Astrocyte (in vitro differentiated cells and primary cell): ENCODE measurements around the gene SNX6. TPM values are rescaled to one million over a fixed set of nuclear protein-coding genes. Genes with fewer than 3 reads are reported as not detected.
"Not testable (repeated sequence)": the region's sequence is repeated elsewhere in the genome, so short reads cannot be mapped to it uniquely, and the experiment has no call there.

Source experiments
- DNase-seq: peaks from one replicate; pipeline ENCODE4 v3.0.0-alpha.2; 2010; ENCODE audit warnings: low read depth
- FAIRE-seq: peaks from 2 replicates; lab custom pipeline; 2011; peaks lifted over from hg19 to GRCh38; lab: Jason Lieb, UNC
- H2AFZ ChIP-seq: 2 replicates; pipeline ENCODE4 v1.6.0; 2012; ENCODE audit warnings: low read depth, low read length, inconsistent platforms
- H3K27ac ChIP-seq: 2 replicates; pipeline ENCODE4 v1.5.1; 2011; ENCODE audit warnings: low read depth, low read length, inconsistent platforms
- H3K27me3 ChIP-seq: 2 replicates; pipeline ENCODE4 v1.6.0; 2011; ENCODE audit warnings: low read length, inconsistent platforms; ENCODE audit not compliant: insufficient read depth
- H3K36me3 ChIP-seq: 2 replicates; pipeline ENCODE4 v1.5.1; 2011; ENCODE audit warnings: low read length, inconsistent platforms; ENCODE audit not compliant: insufficient read depth
- H3K4me1 ChIP-seq: 2 replicates; pipeline ENCODE4 v1.5.1; 2011; ENCODE audit warnings: low read length, inconsistent platforms; ENCODE audit not compliant: insufficient read depth
- H3K4me2 ChIP-seq: 2 replicates; pipeline ENCODE4 v1.6.0; 2012; ENCODE audit warnings: low read length, inconsistent platforms
- H3K4me3 ChIP-seq: 2 replicates; pipeline ENCODE4 v1.5.1; 2011; ENCODE audit warnings: low read depth, mild to moderate bottlenecking, low read length, inconsistent platforms; ENCODE audit not compliant: insufficient read depth
- H3K79me2 ChIP-seq: 2 replicates; pipeline ENCODE4 v1.6.0; 2012; ENCODE audit warnings: mild to moderate bottlenecking, low read length, inconsistent platforms; ENCODE audit not compliant: insufficient read depth
- H3K9ac ChIP-seq: 2 replicates; pipeline ENCODE4 v1.6.0; 2012; ENCODE audit warnings: mild to moderate bottlenecking, low read length, inconsistent platforms
- H3K9me3 ChIP-seq: 2 replicates; pipeline ENCODE4 v1.5.1; 2012; ENCODE audit warnings: low read depth, mild to moderate bottlenecking, low read length, inconsistent platforms; ENCODE audit not compliant: insufficient read depth
- H4K20me1 ChIP-seq: 2 replicates; pipeline ENCODE4 v1.6.0; 2012; ENCODE audit warnings: low read length, inconsistent platforms; ENCODE audit not compliant: insufficient read depth
- H3K27ac Mint-ChIP-seq: one replicate; pipeline ENCODE4 v1.8.0; 2021; ENCODE audit warnings: mild to moderate bottlenecking, mixed read lengths; ENCODE audit not compliant: unreplicated experiment
- H3K27me3 Mint-ChIP-seq: one replicate; pipeline ENCODE4 v1.8.0; 2021; ENCODE audit warnings: low read depth, mixed read lengths; ENCODE audit not compliant: unreplicated experiment
- H3K36me3 Mint-ChIP-seq: one replicate; pipeline ENCODE4 v1.8.0; 2021; ENCODE audit warnings: low read depth, mixed read lengths; ENCODE audit not compliant: unreplicated experiment
- H3K4me1 Mint-ChIP-seq: one replicate; pipeline ENCODE4 v1.8.0; 2021; ENCODE audit warnings: low read depth, mixed read lengths; ENCODE audit not compliant: unreplicated experiment
- H3K4me3 Mint-ChIP-seq: one replicate; pipeline ENCODE4 v1.8.0; 2021; ENCODE audit warnings: mild to moderate bottlenecking, moderate library complexity, mixed read lengths; ENCODE audit not compliant: unreplicated experiment
- H3K9me3 Mint-ChIP-seq: one replicate; pipeline ENCODE4 v1.8.0; 2021; ENCODE audit warnings: mild to moderate bottlenecking, mixed read lengths; ENCODE audit not compliant: unreplicated experiment
- CTCF ChIP-seq: IDR thresholded peaks from 2 replicates; pipeline ENCODE4 v1.5.1; 2011; ENCODE audit warnings: low read depth, mild to moderate bottlenecking, inconsistent platforms, low read length, moderate library complexity; ENCODE audit not compliant: insufficient read depth
- EZH2 ChIP-seq: IDR thresholded peaks from 2 replicates; pipeline ENCODE4 v1.6.1; 2012; ENCODE audit warnings: mild to moderate bottlenecking, low read length, inconsistent platforms; ENCODE audit not compliant: insufficient read depth
- total RNA-seq: library from RNA; stranded (reverse); gene quantifications from 2 replicates; pipeline ENCODE4 v1.2.1, GENCODE V29; 2021

Gene SNX6
- total RNA-seq, 1 donor from 2014 or later: 111 TPM

- Mint-ChIP-seq H3K27ac (peak overlapping the region; percentile 100), H3K4me1 (peaks cover 19% of the 10 kb centered on the region), H3K27me3 (no peaks in the 10 kb centered on the region), H3K9me3 (no peaks in the 10 kb centered on the region), H3K36me3 (peaks cover 2% of the 10 kb centered on the region), H3K4me3 (peak overlapping the region; percentile 100)
- H3K4me1 ChIP-seq: peaks cover 24% of the 10 kb centered on the region
- H4K20me1 ChIP-seq: peaks cover 4% of the 10 kb centered on the region
- no peaks in the 10 kb centered on the region for H3K27me3 ChIP-seq
- H3K36me3 ChIP-seq: peaks cover 7% of the 10 kb centered on the region
- peak; percentile 94 for DNase-seq
- TF ChIP-seq CTCF (no peak), EZH2 (no peak)
- H3K79me2 ChIP-seq: peaks cover 29% of the 10 kb centered on the region
- peak overlapping the region; percentile 81 for H3K4me2 ChIP-seq
- H2AFZ ChIP-seq: no peak overlapping the region
- no peaks in the 10 kb centered on the region for H3K9me3 ChIP-seq
- peak overlapping the region; percentile 94 for H3K27ac ChIP-seq
- no peak for FAIRE-seq
- H3K9ac ChIP-seq: peak overlapping the region; percentile 95
- H3K4me3 ChIP-seq: peak overlapping the region; percentile 32
Observed at GRCh38 chr14:34536951-34537676, 92.8 kb downstream of the SNX6 start.

- H3K27ac ChIP-seq: no peak overlapping the region
- peaks cover 33% of the 10 kb centered on the region for H3K36me3 ChIP-seq
- no peak for DNase-seq
- no peaks in the 10 kb centered on the region for H3K9me3 Mint-ChIP-seq
- H3K4me1 Mint-ChIP-seq: no peaks in the 10 kb centered on the region
- H3K4me3 ChIP-seq: no peak overlapping the region
- no peak overlapping the region for H3K4me3 Mint-ChIP-seq
- H4K20me1 ChIP-seq: no peaks in the 10 kb centered on the region
- peaks cover 4% of the 10 kb centered on the region for H3K36me3 Mint-ChIP-seq
- H3K79me2 ChIP-seq: no peaks in the 10 kb centered on the region
- no peaks in the 10 kb centered on the region for H3K27me3 ChIP-seq
- H3K4me2 ChIP-seq: no peak overlapping the region
- no peaks in the 10 kb centered on the region for H3K9me3 ChIP-seq
- H3K27ac Mint-ChIP-seq: no peak overlapping the region
- no peak for TF ChIP-seq EZH2
- no peak for TF ChIP-seq CTCF
- no peaks in the 10 kb centered on the region for H3K4me1 ChIP-seq
- FAIRE-seq: no peak
- no peaks in the 10 kb centered on the region for H3K27me3 Mint-ChIP-seq
- no peak overlapping the region for H2AFZ ChIP-seq
- no peak overlapping the region for H3K9ac ChIP-seq
Observed at GRCh38 chr14:34527591-34527990, 102.4 kb downstream of the SNX6 start.

GRCh38 chr14:34524216-34524615 is 105.7 kb downstream of the SNX6 start:
- H3K9me3 Mint-ChIP-seq, H3K27me3 ChIP-seq, H3K4me2 ChIP-seq, H3K9me3 ChIP-seq, H3K4me3 ChIP-seq, H3K79me2 ChIP-seq, H3K4me1 ChIP-seq, H3K27ac Mint-ChIP-seq, H2AFZ ChIP-seq, H3K4me3 Mint-ChIP-seq, H3K27me3 Mint-ChIP-seq, DNase-seq, H3K9ac ChIP-seq, H4K20me1 ChIP-seq, H3K4me1 Mint-ChIP-seq, H3K27ac ChIP-seq, FAIRE-seq, H3K36me3 Mint-ChIP-seq: not testable (repeated sequence)
- H3K36me3 ChIP-seq: peaks cover 32% of the 10 kb centered on the region
